A549 (cell line): ENCODE data around the gene TOX2. TPM values are rescaled to one million over a fixed set of nuclear protein-coding genes. Genes with fewer than 3 reads are reported as not detected.

Source experiments
- ATAC-seq, 2 experiments: fragments of 200-7000 bp in 1 of 2; fragments of >200 bp in 1 of 2; cut with Nextera tagmentation in 1 of 2; cut with Tn5 transposase in 1 of 2; 3 replicates each; pipeline versions ENCODE4 v1.8.0 to v1.9.1; 2018 to 2020; ENCODE audit warnings: mild to moderate bottlenecking in 1 of 2, moderate library complexity in 1 of 2
- CTCF ChIA-PET: fragments of 300-600 bp; sonication (Branson Sonifier 250); formaldehyde crosslinking; extraction: SDS; loops from one replicate; lab custom pipeline; 2021; ENCODE audit warnings: antibody characterized with exemption, inconsistent platforms; lab: Yijun Ruan, JAX
- POLR2A ChIA-PET: fragments of 350-600 bp; formaldehyde crosslinking; extraction: SDS; loops from one replicate; lab custom pipeline; 2021; ENCODE audit warnings: antibody characterized with exemption, inconsistent platforms; lab: Yijun Ruan, JAX
- DNase-seq, 2 experiments: peaks; one replicate each; pipeline versions ENCODE4 v3.0.0 to v3.0.0-alpha.2; 2011 to 2016; ENCODE audit warnings: low read depth in 1 of 2, low spot score in 1 of 2
- FAIRE-seq: peaks from 2 replicates; lab custom pipeline; 2011; peaks lifted over from hg19 to GRCh38; lab: Jason Lieb, UNC
- H3K27ac ChIP-seq, 2 experiments: fragments of >200 bp; sonication (Bioruptor Twin); formaldehyde crosslinking; 3 replicates each; pipeline ENCODE4 v1.5.1; 2016 to 2017
- H3K4me1 ChIP-seq: fragments of >200 bp; sonication (Bioruptor Twin); formaldehyde crosslinking; 3 replicates; pipeline ENCODE4 v1.6.1; 2016
- H3K4me2 ChIP-seq: fragments of >200 bp; sonication (Bioruptor Twin); formaldehyde crosslinking; 3 replicates; pipeline ENCODE4 v1.6.1; 2016
- H3K4me3 ChIP-seq: fragments of >200 bp; sonication (Bioruptor Twin); formaldehyde crosslinking; 3 replicates; pipeline ENCODE4 v1.5.1; 2016
- H3K9me3 ChIP-seq: fragments of >200 bp; sonication (Bioruptor Twin); formaldehyde crosslinking; 3 replicates; pipeline ENCODE4 v1.6.1; 2016
- BHLHE40 ChIP-seq: IDR thresholded peaks from 2 replicates; pipeline ENCODE4 v1.6.1; 2012; ENCODE audit warnings: low read depth, low read length, inconsistent platforms
- CBX2 ChIP-seq: fragments of 200-600 bp; sonication (generic); IDR thresholded peaks from 2 replicates; pipeline ENCODE4 v1.6.1; 2016; ENCODE audit warnings: low read depth, mild to moderate bottlenecking, borderline replicate concordance
- CBX8 ChIP-seq: fragments of 200-600 bp; sonication (generic); IDR thresholded peaks from 2 replicates; pipeline ENCODE4 v1.6.1; 2016
- CEBPB ChIP-seq, 2 experiments: fragments of >200 bp in 1 of 2; sonication (Bioruptor Twin) in 1 of 2; formaldehyde crosslinking in 1 of 2; IDR thresholded peaks; 2 replicates each; pipeline ENCODE4 v1.6.1; 2012 to 2016
- CHD2 ChIP-seq: fragments of 150-350 bp; IDR thresholded peaks from 2 replicates; pipeline ENCODE4 v1.6.1; 2014; ENCODE audit warnings: low read length; ENCODE audit not compliant: partially characterized antibody
- CHD4 ChIP-seq: fragments of 200-600 bp; sonication (generic); IDR thresholded peaks from 2 replicates; pipeline ENCODE4 v1.6.1; 2016; ENCODE audit warnings: antibody characterized with exemption, mild to moderate bottlenecking, borderline replicate concordance
- EHMT2 ChIP-seq: fragments of 200-600 bp; sonication (generic); IDR thresholded peaks from 2 replicates; pipeline ENCODE4 v1.6.1; 2016; ENCODE audit warnings: antibody characterized with exemption, low read depth, mild to moderate bottlenecking, moderate library complexity
- ESRRA ChIP-seq: fragments of 150-350 bp; IDR thresholded peaks from 2 replicates; pipeline ENCODE4 v1.6.1; 2014; ENCODE audit warnings: mild to moderate bottlenecking, low read length, borderline replicate concordance
- FOSB ChIP-seq: fragments of 250-450 bp; sonication (Bioruptor Pico); IDR thresholded peaks from 2 replicates; pipeline ENCODE4 v1.5.0; 2020; ENCODE audit warnings: mild to moderate bottlenecking, moderate library complexity
- HOXB5 ChIP-seq: fragments of 250-450 bp; sonication (Bioruptor Pico); IDR thresholded peaks from 2 replicates; pipeline ENCODE4 v1.5.0; 2020; ENCODE audit warnings: mild to moderate bottlenecking, moderate library complexity
- KDM1A ChIP-seq: fragments of 200-600 bp; sonication (generic); IDR thresholded peaks from 2 replicates; pipeline ENCODE4 v1.6.1; 2016; ENCODE audit warnings: low read depth, mild to moderate bottlenecking
- MAZ ChIP-seq: fragments of 150-350 bp; IDR thresholded peaks from 2 replicates; pipeline ENCODE4 v1.6.1; 2014; ENCODE audit warnings: antibody characterized with exemption, low read depth, low read length, borderline replicate concordance
- MYC ChIP-seq: IDR thresholded peaks from 2 replicates; pipeline ENCODE4 v1.6.1; 2012; ENCODE audit warnings: mild to moderate bottlenecking, inconsistent platforms, low read length, improper control_type of control experiment, borderline replicate concordance
- NFE2L2 ChIP-seq: fragments of 150-350 bp; conservative IDR thresholded peaks from 2 replicates; pipeline ENCODE4 v1.6.1; 2014; ENCODE audit warnings: low read length
- PHF8 ChIP-seq: fragments of 200-600 bp; sonication (generic); IDR thresholded peaks from 2 replicates; pipeline ENCODE4 v1.6.1; 2016; ENCODE audit warnings: low read depth, mild to moderate bottlenecking, antibody characterized with exemption, moderate library complexity, borderline replicate concordance
- RCOR1 ChIP-seq: fragments of 150-350 bp; IDR thresholded peaks from 2 replicates; pipeline ENCODE4 v1.6.1; 2014; ENCODE audit warnings: antibody characterized with exemption, low read length, low read depth
- RFX5 ChIP-seq: fragments of 450-650 bp; IDR thresholded peaks from 2 replicates; pipeline ENCODE4 v1.7.1; 2014; ENCODE audit warnings: antibody characterized with exemption, mild to moderate bottlenecking, moderate library complexity
- RNF2 ChIP-seq: fragments of 200-600 bp; sonication (generic); IDR thresholded peaks from 2 replicates; pipeline ENCODE4 v1.6.1; 2016; ENCODE audit warnings: low read depth, mild to moderate bottlenecking, antibody characterized with exemption, moderate library complexity, borderline replicate concordance
- SMC3 ChIP-seq: fragments of >200 bp; sonication (Bioruptor Twin); formaldehyde crosslinking; IDR thresholded peaks from 3 replicates; pipeline ENCODE4 v1.6.1; 2018; ENCODE audit warnings: inconsistent platforms
- TFCP2L1 ChIP-seq: fragments of 250-450 bp; sonication (Bioruptor Pico); IDR thresholded peaks from 2 replicates; pipeline ENCODE4 v1.5.0; 2021; ENCODE audit warnings: mild to moderate bottlenecking
- ZC3H11A ChIP-seq: fragments of 450-650 bp; IDR thresholded peaks from 2 replicates; pipeline ENCODE4 v1.6.1; 2014; ENCODE audit warnings: antibody characterized with exemption, mild to moderate bottlenecking
- ZSCAN20 ChIP-seq: fragments of 250-450 bp; sonication (Bioruptor Pico); IDR thresholded peaks from 2 replicates; pipeline ENCODE4 v1.8.0; 2022; ENCODE audit warnings: mild to moderate bottlenecking, moderate library complexity
- WGBS: methylation state at CpG from one replicate; pipeline ENCODE4 v1.1.6; 2017; ENCODE audit errors: missing lambda C conversion rate; 5-methylcytosine and 5-hydroxymethylcytosine counted together
- polyA plus RNA-seq, 4 experiments: library from polyadenylated mRNA; depleted of rRNA in 3 of 4; stranded (reverse); fragments of >200 nt; fragmentation: RNase III in 1 of 4; extraction: RNeasy Plus Mini Kit Qiagen cat#74134 plus additional on column Dnase treatment in 1 of 4; gene quantifications; 2 replicates in 3 of 4; 3 replicates in 1 of 4; pipeline ENCODE4 v1.2.3, GENCODE V29; 2011 to 2017
- TF ChIP-seq, protein P1 (sequence below): fragments of >200 bp; sonication (Bioruptor Twin); formaldehyde crosslinking; IDR thresholded peaks from 3 replicates; pipeline ENCODE4 v1.6.1; 2016
- TF ChIP-seq, protein P2 (sequence below): IDR thresholded peaks from 2 replicates; pipeline ENCODE4 v1.6.1; 2012; ENCODE audit warnings: low read depth, borderline replicate concordance
- TF ChIP-seq, protein P3 (sequence below): fragments of 200-600 bp; sonication (generic); IDR thresholded peaks from 2 replicates; pipeline ENCODE4 v1.6.1; 2016; ENCODE audit warnings: antibody characterized with exemption, mild to moderate bottlenecking, moderate library complexity
- TF ChIP-seq, protein P4 (sequence below): fragments of 150-350 bp; IDR thresholded peaks from 2 replicates; pipeline ENCODE4 v1.6.1; 2014; ENCODE audit warnings: low read depth, mild to moderate bottlenecking, low read length
- TF ChIP-seq, protein P5 (sequence below): IDR thresholded peaks from 2 replicates; pipeline ENCODE4 v1.6.1; 2012
- TF ChIP-seq, protein P6 (sequence below): fragments of >200 bp; sonication (Bioruptor Twin); formaldehyde crosslinking; IDR thresholded peaks from 3 replicates; pipeline ENCODE4 v1.5.1; 2016

Gene TOX2
- polyA plus RNA-seq, 2 of the 4 experiments (the other 2 are of a cell fraction): 2.5 to 5.3 TPM

DNA sequence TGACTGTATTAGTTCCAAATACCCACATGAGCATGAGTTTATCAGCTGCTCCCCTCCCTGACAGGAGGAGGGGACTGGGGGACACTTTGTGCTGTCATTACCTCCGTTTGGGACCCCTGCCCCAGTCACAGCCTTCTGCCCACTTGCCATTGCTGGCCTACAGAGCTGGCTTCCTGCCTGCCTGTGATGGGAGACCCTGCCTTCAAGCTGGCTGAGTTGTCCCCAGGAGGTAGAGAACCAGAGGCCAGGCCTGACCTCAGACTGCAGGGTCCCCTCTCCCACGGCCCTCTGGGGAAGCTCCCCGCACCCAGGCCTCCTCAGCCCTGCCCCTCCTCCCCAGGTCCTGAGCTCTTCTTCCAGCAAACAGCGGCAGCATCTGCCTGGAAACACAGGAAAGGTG lies 166.8 kb downstream of the TOX2 start:
- 56% methylated on average over 3 of the region's 4 CpGs for WGBS
- DNase-seq: no peak
- no peak for FAIRE-seq
- CTCF ChIA-PET: interaction anchor here (0.7 to 9.2 kb wide), 19 partner anchors 8 to 638 kb away, joined by 3 to 210 read pairs (median 4); no protein-coding TSS in a partner anchor
- H3K4me2 ChIP-seq: no peak overlapping the region
- H3K4me1 ChIP-seq: no peaks in the 10 kb centered on the region
- no peaks in the 10 kb centered on the region for H3K9me3 ChIP-seq
- TF ChIP-seq ZC3H11A (no peak), CBX2 (no peak), MYC (no peak), CHD2 (no peak), FOSB (CRISPR knock-in tag) (no peak), MAZ (no peak), KDM1A (no peak), HOXB5 (no peak), TFCP2L1 (CRISPR knock-in tag) (no peak), NFE2L2 (no peak), CHD4 (no peak), BHLHE40 (no peak), SMC3 (no peak)
- TF ChIP-seq, protein P1, sequence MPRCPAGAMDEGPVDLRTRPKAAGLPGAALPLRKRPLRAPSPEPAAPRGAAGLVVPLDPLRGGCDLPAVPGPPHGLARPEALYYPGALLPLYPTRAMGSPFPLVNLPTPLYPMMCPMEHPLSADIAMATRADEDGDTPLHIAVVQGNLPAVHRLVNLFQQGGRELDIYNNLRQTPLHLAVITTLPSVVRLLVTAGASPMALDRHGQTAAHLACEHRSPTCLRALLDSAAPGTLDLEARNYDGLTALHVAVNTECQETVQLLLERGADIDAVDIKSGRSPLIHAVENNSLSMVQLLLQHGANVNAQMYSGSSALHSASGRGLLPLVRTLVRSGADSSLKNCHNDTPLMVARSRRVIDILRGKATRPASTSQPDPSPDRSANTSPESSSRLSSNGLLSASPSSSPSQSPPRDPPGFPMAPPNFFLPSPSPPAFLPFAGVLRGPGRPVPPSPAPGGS: no peak
- TF ChIP-seq, protein P2, sequence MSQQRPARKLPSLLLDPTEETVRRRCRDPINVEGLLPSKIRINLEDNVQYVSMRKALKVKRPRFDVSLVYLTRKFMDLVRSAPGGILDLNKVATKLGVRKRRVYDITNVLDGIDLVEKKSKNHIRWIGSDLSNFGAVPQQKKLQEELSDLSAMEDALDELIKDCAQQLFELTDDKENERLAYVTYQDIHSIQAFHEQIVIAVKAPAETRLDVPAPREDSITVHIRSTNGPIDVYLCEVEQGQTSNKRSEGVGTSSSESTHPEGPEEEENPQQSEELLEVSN: no peak
- ATAC-seq: no peak
- no peak overlapping the region for H3K27ac ChIP-seq
- no peak overlapping the region for H3K4me3 ChIP-seq
- POLR2A ChIA-PET: no interaction called here

DNA sequence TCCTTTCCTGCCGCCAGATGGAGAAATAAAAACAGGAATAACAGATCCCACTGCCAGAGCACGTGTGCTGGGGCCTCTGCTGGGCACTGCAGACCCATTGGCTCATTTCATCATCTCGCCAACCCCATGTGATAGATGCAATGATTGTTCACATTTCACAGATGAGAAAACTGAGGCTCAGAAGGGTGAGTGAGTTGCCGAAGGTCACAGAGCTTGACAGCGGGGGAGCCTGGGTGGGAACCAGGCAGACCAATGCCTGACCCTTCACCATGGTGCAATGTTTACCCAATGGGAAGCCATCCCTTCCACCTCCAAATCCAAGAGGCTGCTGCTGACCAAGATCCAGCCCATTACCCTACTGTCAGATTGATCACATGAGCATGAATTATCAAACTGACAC lies 167.2 kb downstream of the TOX2 start:
- no peak overlapping the region for H3K4me3 ChIP-seq
- DNase-seq (no peak), ATAC-seq (no peak), FAIRE-seq (no peak)
- no peaks in the 10 kb centered on the region for H3K4me1 ChIP-seq
- no peaks in the 10 kb centered on the region for H3K9me3 ChIP-seq
- 63% methylated on average over 5 of the region's 5 CpGs for WGBS
- no peak overlapping the region for H3K4me2 ChIP-seq
- no peak overlapping the region for H3K27ac ChIP-seq
- ChIA-PET CTCF (interaction anchor here (0.7 to 9.2 kb wide), 18 partner anchors 8 to 633 kb away, joined by 3 to 210 read pairs (median 4); no protein-coding TSS in a partner anchor), POLR2A (no interaction called here)
- TF ChIP-seq, protein P3, sequence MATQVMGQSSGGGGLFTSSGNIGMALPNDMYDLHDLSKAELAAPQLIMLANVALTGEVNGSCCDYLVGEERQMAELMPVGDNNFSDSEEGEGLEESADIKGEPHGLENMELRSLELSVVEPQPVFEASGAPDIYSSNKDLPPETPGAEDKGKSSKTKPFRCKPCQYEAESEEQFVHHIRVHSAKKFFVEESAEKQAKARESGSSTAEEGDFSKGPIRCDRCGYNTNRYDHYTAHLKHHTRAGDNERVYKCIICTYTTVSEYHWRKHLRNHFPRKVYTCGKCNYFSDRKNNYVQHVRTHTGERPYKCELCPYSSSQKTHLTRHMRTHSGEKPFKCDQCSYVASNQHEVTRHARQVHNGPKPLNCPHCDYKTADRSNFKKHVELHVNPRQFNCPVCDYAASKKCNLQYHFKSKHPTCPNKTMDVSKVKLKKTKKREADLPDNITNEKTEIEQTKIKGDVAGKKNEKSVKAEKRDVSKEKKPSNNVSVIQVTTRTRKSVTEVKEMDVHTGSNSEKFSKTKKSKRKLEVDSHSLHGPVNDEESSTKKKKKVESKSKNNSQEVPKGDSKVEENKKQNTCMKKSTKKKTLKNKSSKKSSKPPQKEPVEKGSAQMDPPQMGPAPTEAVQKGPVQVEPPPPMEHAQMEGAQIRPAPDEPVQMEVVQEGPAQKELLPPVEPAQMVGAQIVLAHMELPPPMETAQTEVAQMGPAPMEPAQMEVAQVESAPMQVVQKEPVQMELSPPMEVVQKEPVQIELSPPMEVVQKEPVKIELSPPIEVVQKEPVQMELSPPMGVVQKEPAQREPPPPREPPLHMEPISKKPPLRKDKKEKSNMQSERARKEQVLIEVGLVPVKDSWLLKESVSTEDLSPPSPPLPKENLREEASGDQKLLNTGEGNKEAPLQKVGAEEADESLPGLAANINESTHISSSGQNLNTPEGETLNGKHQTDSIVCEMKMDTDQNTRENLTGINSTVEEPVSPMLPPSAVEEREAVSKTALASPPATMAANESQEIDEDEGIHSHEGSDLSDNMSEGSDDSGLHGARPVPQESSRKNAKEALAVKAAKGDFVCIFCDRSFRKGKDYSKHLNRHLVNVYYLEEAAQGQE: no peak
- TF ChIP-seq RFX5: no peak
- no peak for TF ChIP-seq CBX8
- no peak for TF ChIP-seq CEBPB (IDR thresholded peaks at IDR 0.05)
- TF ChIP-seq CBX2: no peak
- TF ChIP-seq, protein P4, sequence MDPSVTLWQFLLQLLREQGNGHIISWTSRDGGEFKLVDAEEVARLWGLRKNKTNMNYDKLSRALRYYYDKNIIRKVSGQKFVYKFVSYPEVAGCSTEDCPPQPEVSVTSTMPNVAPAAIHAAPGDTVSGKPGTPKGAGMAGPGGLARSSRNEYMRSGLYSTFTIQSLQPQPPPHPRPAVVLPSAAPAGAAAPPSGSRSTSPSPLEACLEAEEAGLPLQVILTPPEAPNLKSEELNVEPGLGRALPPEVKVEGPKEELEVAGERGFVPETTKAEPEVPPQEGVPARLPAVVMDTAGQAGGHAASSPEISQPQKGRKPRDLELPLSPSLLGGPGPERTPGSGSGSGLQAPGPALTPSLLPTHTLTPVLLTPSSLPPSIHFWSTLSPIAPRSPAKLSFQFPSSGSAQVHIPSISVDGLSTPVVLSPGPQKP: no peak
- no peak for TF ChIP-seq PHF8
- TF ChIP-seq RNF2: no peak
- TF ChIP-seq ZSCAN20 (CRISPR knock-in tag): no peak
- TF ChIP-seq, protein P1: no peak
- no peak for TF ChIP-seq ZC3H11A
- TF ChIP-seq EHMT2: no peak
- TF ChIP-seq, protein P5, sequence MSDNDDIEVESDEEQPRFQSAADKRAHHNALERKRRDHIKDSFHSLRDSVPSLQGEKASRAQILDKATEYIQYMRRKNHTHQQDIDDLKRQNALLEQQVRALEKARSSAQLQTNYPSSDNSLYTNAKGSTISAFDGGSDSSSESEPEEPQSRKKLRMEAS: no peak
- TF ChIP-seq TFCP2L1 (CRISPR knock-in tag): no peak
- TF ChIP-seq ESRRA: no peak
- no peak for TF ChIP-seq BHLHE40
- TF ChIP-seq RCOR1: no peak
- TF ChIP-seq, protein P6, sequence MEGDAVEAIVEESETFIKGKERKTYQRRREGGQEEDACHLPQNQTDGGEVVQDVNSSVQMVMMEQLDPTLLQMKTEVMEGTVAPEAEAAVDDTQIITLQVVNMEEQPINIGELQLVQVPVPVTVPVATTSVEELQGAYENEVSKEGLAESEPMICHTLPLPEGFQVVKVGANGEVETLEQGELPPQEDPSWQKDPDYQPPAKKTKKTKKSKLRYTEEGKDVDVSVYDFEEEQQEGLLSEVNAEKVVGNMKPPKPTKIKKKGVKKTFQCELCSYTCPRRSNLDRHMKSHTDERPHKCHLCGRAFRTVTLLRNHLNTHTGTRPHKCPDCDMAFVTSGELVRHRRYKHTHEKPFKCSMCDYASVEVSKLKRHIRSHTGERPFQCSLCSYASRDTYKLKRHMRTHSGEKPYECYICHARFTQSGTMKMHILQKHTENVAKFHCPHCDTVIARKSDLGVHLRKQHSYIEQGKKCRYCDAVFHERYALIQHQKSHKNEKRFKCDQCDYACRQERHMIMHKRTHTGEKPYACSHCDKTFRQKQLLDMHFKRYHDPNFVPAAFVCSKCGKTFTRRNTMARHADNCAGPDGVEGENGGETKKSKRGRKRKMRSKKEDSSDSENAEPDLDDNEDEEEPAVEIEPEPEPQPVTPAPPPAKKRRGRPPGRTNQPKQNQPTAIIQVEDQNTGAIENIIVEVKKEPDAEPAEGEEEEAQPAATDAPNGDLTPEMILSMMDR: no peak
